G401.6 (cell line): ENCODE results near the gene TRABD2B.

Experiments used
- FAIRE-seq: peaks from 2 replicates; lab custom pipeline; 2012; peaks lifted over from hg19 to GRCh38; lab: Jason Lieb, UNC

Gene TRABD2B

DNA sequence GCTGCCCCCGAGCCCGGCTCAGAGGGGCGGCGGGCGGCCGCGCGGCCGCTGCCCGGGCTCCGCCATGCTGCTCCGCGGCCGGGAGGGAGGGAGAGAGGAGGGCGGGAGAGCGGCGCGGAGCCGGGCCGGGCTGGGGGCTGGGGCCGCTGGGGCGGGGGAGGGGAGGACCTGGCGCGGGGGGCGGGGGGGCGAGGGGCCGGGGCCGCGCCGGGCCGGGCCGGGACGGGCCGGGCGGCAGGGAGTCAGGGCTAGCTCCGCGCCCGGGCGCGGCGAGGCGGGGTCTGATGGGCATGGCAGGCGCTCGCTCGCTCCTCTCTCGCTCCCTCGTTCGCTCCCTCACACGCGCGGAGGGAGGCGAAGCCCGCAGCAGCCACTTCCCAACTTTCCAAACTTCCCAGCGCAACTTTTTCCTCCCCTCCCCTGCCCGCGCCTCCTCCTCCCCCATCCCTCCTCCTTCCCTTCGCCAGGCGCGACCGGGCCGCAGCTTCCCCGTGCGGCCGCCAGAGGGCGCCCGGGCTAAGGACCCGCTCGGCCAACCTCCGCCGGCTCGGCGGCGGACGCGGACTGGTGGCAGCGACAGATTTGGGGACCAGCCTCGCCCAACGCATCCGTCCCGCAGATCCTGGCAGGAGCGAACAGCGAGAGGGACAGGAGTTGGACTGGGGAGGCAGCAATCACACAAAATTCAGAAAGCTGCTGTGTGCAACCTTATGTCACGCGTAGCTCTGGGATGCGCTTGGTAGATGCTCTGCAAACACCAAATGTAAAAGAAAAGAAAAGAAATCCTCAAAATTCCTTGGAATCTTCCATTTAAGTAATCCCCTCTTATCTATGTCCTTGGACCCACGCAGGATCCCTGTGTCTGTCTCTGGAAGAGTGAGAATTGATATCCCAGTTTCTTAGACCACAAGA is at the start of gene TRABD2B:
TSS of gene TRABD2B (minus strand) at position 97 of the 912 bp plus-strand sequence.
- FAIRE-seq: no peak

DNA sequence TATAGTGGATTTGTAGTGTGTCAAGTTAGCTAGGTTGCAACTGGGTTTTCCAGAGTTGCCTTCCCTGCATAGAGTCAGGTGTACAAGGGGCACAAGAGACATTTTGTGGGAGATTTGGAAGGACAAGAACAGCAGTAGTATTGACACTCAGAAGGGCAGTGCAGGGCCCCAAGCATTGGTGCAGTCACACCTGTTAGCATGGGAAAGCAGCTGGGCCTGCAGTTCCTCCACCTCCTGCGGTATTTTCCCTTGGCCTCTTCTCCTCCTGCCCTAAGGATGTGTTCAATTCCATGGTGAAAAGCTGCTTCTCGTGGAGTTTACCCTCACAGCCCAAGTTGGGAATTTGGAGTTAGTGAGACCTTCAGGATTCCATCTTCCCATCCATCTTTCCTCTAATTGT is 47.1 kb upstream of the TRABD2B start:
- no peak for FAIRE-seq

- FAIRE-seq: no peak
Measured at GRCh38 chr1:48043622-48044021, 46.4 kb upstream of the TRABD2B start.

GRCh38 chr1:48040154-48040553 is 43.0 kb upstream of the TRABD2B start:
- no peak for FAIRE-seq

DNA sequence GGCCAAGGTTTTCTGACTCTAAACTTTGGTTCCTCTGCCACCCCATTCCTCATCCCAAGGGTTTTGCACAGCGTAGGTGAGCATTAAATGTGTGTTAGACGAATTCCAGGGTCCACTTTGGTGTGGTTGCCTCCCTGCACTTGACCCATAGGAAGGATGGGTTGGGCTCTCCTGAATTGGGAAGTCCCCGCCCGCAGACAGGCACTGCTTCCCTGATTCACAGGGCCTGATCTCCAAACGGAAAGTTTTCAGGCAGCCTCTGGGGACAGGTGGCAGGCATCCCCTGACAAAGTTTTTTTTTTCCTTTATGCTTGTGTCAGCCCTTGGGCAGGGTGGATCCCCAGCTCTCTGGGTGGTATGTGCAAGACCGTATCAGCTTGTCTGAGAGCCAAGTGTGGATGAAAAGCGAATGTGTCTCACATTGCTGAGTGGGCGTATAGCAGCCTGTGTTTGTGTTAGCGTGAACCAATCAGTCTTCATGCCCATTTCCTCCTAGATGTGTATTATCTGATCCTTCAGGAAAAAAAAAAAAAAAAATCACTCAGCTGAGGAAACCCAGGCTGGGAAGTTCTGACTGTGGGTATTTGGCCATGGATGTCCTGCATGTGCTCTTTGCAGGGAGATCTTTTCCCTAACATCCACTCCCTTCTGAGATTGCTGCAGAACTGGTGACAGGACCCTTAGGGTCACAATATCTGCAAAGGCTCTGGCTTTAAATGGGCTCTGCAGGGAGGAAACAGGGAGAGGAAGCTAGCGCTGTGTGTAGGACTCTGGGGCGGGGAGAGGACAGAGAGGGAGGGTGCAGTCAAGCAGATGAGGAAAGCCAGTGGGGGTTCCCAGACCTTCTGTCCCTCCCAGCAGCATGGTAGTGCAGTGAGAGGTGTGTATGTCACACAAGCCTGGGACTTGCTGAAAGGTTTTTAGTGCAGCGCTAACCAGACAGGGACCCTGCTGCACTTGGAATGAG is 42.2 kb upstream of the TRABD2B start:
- FAIRE-seq: no peak

DNA sequence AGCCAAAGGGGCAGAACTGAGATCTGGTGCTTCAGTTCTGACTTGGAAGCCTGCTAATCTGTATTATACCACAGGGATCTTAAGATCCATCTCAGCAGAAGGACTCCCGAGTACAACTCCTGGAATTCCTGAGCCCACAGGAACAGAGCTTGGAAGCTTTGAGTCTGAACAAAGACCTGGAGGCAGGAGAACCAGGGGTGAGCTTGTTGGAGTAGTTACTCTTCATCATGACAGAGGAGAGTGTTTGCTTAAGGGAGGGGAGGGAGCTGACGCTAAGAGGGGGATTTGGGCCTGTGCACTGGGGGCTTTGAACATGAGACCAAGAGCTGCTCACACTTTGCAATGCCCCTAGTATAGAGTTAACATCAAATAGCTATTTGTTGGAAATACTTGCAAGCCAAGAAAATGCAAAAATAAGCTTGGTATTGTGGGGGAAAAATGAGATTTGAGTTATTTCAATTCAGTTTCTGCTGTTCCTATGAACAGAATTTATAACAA is 41.1 kb upstream of the TRABD2B start:
- FAIRE-seq: no peak

- no peak for FAIRE-seq
Measured at GRCh38 chr1:48036710-48037355, 39.6 kb upstream of the TRABD2B start.

DNA sequence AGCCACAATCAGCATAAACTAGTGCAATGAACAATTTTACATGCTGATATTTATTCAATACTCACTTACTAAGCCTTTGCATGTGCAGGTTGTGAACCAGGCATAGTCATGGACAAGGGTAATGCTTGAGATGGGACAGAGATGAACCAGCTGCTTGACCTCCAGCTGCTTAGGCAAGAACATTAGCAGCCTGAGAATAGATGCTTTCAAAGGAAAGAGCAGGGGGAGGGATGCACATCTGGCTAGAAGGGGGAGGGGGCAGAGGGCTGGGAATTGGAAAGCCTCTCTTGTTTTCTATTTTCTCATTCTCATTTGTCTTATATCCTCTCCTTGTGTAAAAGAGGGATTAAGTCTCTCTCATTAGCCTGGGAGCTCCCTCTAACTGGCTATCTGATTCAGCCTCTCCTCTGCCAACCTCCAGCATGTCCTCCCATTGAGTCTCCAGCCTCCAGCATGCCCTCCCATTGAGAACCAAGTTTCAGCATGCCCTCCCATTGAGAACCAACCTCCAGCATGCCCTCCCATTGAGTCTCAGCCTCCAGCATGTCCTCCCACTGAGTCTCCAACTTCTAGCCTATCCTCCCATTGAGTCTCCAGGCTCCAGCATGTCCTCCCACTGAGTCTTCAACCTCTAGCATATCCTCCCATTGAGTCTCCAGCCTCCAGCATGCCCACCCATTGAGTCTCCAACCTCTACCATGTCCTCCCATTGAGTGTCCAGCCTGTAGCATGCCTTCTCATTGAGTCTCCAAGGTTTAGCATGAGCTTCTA is 38.4 kb upstream of the TRABD2B start:
- FAIRE-seq: no peak

GRCh38 chr1:48033495-48034045 is 36.4 kb upstream of the TRABD2B start:
- no peak for FAIRE-seq

GRCh38 chr1:48031676-48032075 is 34.5 kb upstream of the TRABD2B start:
- no peak for FAIRE-seq

GRCh38 chr1:48030696-48031365 is 33.6 kb upstream of the TRABD2B start:
- FAIRE-seq: no peak

DNA sequence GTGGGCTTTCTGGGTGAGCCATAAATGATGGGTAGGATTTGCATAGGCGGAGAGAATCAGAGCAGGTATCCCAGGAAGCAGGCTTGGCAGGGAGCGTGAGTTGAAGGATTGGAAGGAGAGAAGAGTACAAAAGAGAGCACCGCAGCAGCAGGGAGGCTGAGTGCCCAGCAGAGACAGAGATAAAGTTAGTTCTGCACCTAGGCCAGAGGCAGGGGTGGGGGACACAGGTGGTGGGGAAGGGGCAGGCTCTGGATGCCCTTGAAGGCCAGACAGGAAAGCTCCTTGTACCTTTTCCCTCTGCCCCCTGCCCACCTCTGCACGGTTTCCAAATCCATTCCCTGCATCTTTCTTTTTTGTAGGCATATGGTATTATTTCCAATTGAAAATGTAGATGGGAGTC is 33.0 kb upstream of the TRABD2B start:
- no peak for FAIRE-seq

GRCh38 chr1:48028218-48029069 is 31.3 kb upstream of the TRABD2B start:
- FAIRE-seq: no peak

GRCh38 chr1:48027533-48027835 is 30.3 kb upstream of the TRABD2B start:
- FAIRE-seq: no peak

DNA sequence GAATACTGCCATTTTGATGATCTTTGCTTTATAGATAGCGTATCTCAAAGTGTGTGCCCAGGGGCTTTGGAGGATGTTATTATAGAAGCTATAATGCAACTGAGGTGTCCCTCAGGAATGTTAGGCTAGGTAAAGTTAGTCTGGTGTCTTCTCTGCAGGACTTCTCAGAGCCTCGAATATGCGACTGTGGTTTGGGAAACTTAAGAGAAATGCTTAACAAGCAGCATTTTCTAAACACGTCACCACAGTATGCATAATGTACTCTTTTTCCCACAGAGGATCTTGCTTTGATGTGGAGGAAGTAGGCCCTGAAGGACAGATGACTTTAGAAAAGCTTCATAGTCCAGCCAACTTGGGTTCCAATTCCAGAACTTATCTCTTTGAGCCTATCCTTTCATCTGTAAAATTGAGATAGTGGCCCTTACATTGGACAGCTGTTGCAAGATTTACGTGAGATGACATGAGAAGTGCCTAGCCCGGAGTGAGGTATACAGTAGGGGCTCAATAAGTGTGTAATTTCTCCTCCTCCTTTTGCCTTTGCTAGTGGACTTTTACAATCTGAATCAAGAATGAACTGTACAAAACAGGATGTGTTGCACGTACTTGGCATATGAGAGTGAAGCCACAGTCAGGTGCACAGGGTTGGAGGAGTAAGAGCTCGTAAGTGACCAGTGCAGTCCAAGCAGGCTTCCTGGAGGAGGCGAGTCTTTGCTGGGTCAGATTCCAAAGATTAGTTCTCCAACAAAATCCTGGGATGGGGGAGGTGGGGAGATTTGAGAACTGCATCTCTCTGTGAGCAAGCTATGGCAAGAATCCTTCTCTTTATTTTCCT is 29.7 kb upstream of the TRABD2B start:
- no peak for FAIRE-seq

DNA sequence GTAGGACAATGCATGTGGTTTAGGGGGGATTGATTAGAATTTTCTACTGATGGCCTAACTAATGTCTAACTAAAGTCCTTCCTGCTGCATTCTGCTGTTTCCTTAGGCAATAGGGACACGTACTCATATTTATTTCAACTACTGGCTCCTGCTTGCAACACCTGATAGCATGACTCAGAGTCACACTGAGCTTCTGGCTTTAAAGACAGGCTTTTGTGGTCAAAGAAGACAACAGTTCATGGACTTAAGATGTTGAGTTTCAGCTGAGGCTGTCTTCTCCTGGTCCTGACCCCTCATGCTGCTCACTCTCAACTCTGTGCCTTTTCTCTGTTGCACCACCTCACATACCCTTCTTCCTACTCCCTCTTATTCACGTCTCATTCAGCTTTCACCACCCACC is 29.1 kb upstream of the TRABD2B start:
- FAIRE-seq: no peak

DNA sequence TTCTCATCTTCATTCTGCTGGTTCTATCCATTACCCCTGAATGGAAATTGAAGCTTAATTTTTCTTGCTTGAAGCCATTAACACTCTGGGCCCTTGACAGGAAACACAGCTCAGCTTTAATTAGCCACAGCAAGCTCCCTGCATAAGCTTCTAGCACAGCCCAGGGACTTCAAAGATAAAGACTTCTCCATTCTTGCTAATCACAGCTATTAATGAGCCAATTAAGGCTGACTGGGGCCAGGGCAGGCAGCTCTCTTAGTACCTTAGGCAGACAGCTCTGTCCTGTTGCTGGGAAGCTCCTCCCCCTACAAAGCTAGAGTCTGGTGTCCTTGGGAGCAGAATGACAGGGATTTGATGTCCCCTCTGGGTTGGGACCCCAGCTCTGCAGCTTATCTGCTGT is 27.9 kb upstream of the TRABD2B start:
- FAIRE-seq: no peak

DNA sequence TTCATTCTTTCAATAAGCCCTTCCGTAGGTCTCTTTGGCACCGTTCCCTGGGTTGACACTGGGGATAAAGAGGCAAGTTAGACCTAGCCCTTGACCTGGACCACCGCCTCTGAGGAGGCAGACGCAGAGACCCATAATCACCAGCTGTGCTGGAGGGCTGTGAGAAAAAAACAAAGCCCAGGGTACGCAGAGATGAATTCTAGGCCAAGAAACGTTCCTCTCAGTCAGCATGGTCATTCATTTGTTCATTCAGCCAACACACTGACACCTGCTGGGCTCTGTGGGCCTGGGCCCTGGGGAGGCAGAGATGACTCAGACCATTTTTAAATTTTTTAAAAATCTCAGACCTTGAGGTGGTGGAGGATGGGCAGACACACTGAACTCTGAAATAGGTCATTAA is 26.3 kb upstream of the TRABD2B start:
- FAIRE-seq: no peak

DNA sequence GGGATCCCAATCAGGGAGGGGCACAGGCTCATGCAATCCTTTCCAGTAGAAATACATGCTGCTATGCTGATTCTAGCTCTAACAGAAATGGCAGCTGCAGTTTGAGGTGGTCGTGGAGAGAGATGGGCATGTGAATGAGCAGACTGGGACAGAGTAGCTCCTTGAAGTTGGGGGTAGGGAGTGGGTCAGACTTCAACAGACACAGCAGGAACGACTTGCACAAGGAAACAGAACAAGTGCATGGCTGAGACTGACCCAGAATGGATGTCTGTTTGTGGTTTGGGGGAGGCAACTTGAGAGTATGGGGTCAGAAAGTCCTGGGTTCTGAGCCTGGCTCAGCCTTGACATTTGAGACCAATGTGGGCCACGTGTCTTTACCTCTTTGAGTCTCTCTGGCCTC is 25.1 kb upstream of the TRABD2B start:
- no peak for FAIRE-seq
